Amniotic stem cell (primary cell): ENCODE results near the gene CTDSPL.
"Not testable (repeated sequence)": the region's sequence is repeated elsewhere in the genome, so short reads cannot be mapped to it uniquely, and the experiment has no call there.

Experiments
- DNase-seq: peaks from one replicate; lab custom pipeline; 2025; lab: John Stamatoyannopoulos, UW

The CTDSPL gene, protein sequence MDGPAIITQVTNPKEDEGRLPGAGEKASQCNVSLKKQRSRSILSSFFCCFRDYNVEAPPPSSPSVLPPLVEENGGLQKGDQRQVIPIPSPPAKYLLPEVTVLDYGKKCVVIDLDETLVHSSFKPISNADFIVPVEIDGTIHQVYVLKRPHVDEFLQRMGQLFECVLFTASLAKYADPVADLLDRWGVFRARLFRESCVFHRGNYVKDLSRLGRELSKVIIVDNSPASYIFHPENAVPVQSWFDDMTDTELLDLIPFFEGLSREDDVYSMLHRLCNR

GRCh38 chr3:37861620-37862041 is at the start of gene CTDSPL:
Gene CTDSPL (plus strand): TSS chr3:37861880. CDS start chr3:37862200, 320 bp downstream.
- no peak for DNase-seq

- DNase-seq, result no peak
Measured at GRCh38 chr3:37812499-37812896, 49.2 kb upstream of the CTDSPL start.

DNA sequence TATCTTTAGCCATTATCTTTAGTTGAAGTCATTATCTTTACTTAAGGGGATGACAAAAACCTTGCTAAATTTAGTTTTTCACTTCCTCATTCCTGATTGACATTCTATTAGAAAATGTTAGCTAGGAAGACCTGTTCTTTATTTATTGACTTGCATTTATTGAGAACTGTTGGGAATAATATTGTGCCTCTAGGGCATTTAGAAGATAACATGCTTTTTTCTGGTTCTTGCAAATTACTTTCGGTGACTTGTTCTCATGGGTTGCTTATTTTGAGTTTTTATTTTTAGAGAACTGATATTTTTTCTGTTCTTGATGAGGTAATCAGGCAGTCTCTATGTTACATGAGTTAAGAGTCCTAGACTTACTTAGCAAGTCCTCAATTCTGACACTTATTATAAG is 48.3 kb upstream of the CTDSPL start:
- DNase-seq, result no peak

- no peak for DNase-seq
Measured at GRCh38 chr3:37814547-37814946, 47.1 kb upstream of the CTDSPL start.

- not testable (repeated sequence) for DNase-seq
Measured at GRCh38 chr3:37815156-37815555, 46.5 kb upstream of the CTDSPL start.

DNA sequence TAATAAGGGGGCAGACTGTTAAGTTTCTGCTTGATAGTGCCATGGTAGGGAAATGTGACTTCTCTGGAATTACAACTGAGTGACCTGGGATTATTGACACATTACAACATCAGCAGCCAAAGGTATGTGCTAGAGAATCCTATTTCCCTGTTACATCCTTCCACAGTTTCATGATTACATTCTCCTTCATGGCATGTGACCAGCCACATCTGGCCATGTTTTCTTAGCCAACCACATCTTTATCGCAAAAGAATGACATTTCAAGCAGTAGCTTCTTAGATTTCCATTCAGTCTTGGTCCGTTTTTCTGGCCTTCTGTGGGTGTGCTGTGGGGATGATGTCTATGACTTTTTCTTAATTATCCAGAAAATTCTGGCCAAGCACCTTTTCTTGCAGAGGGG is 45.4 kb upstream of the CTDSPL start:
- DNase-seq, result no peak

DNA sequence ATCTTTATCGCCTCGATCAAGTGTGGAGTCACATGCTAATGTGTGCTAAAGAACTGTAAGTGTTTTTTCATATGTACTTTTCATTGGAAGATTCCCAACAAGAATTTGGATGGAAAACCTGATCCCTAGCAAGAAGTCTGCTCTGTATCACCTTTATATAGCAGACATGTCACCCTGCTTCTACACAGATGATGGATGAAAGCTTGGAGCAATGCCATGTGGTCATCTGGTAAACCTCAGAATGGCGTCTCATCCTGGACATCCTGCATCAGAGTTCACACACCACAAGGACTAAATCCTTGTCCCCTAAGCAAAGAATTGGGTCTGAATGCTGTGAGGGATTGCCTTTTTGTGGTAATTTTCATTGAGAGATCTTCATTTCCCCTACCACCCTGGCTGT is 42.1 kb upstream of the CTDSPL start:
- no peak for DNase-seq

DNA sequence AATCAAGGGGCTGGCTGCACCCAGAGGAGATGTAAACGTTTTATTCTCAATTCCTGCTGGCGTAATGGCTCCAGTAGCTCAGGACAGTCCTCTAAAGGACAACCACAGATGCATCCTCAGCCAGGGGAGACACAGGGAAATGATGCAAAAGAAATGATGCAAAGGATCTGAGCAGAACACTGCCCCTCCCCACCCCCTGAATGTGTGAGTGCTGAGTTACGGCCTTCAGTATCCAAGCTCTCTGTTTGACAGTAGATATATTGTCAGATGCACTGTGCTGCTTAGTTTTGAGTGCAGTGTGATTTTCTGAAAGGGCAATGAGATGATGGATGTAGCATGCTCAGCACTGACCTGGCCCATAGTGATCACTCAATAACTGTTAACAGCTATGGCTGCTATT is 41.4 kb upstream of the CTDSPL start:
- no peak for DNase-seq

DNA sequence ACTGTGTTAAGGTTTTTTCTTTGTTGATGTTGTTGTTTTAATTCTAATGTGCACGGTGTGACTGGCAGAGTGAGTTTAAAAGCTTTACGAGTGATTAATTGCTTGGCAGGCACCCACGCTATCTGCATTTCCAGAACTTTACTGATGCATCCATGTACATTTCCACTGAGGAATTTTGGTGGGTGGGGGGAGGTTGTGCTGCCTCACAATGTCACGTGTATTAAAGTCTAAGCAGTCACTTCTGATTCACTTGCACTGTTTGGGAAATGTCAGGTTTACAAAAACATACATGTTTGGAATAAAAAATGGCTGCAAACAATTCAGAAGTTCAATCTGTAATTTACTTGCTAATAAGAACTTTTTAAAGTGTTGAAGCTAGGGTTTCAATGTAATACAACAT is 38.5 kb upstream of the CTDSPL start:
- no peak for DNase-seq

DNA sequence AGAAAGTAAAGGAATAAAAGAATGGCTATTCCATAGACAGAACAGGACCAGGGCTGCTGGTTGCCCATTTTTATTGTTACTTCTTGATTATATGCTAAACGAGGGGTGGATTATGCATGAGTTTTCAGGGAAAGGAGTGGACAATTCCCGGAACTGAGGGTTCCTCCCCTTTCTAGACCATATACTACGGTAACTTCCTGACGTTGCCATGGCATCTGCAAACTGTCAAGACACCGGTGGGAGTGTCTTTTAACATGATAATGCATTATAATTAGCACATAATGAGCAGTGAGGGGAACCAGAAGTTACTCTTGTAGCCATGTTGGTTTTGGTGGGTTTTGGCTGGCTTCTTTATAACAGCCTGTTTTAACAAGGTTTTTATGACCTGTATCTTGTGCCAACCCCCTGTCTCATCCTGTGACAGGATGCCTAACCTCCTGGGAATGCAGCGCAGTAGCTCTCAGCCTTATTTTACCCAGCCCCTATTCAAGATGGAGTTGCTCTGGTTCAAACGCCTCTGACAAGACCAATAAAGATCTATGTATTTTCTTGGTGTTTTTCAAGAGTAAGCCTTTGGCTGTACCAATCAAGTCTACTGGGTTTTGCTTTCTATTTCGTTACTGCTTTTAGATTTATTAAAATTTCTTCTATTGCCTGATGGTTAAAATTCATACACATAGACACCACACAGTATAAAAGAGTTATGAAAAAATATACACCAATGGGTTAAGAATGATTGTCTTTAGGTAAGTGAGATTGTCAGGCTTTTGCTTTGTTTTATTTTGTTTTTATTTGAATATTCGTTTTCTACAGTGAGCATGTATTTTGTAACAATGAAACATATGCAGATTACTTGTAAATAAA is 37.4 kb upstream of the CTDSPL start:
- DNase-seq, result no peak

- no peak for DNase-seq
Measured at GRCh38 chr3:37824954-37825328, 36.7 kb upstream of the CTDSPL start.

GRCh38 chr3:37825744-37826400 is 35.8 kb upstream of the CTDSPL start:
- DNase-seq, result no peak

DNA sequence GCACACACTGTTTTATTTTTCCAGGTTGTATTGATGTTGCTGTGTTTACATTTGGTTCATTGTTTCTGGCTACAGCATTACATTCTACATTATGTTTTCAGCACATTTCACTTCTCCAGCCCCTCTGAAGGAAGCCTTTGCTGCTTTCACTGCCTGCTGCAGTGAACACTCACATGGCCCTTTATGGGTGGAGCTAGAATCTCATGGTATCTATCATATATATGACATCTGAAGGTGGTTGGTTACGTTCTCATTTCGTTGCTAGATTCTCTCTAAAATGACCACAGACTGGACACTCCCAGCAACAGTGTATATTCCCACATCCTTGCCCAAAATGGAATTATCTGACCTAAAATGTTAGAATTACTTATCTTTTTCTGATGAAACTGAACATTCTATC is 35.2 kb upstream of the CTDSPL start:
- no peak for DNase-seq

- no peak for DNase-seq
Measured at GRCh38 chr3:37826933-37827332, 34.7 kb upstream of the CTDSPL start.

DNA sequence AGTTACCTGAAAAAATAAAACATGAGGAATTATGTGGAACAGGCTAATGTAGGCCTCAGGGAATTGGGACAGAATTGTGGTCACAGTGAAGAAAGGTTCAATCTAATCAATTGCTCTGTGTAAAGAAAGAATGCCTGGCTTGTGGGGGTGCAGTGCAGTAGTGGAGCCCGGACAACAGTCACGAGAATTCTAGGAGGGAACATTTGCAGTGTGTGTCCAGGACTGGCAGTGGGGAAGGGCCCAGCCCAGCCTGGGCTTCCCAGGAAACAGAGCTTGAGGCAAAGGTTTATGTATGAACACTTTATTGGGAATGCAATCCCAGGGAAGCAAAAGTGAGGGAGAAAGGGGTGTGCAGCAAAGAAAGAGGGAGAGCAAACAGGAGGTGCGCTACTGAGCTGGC is 29.2 kb upstream of the CTDSPL start:
- DNase-seq, result no peak

DNA sequence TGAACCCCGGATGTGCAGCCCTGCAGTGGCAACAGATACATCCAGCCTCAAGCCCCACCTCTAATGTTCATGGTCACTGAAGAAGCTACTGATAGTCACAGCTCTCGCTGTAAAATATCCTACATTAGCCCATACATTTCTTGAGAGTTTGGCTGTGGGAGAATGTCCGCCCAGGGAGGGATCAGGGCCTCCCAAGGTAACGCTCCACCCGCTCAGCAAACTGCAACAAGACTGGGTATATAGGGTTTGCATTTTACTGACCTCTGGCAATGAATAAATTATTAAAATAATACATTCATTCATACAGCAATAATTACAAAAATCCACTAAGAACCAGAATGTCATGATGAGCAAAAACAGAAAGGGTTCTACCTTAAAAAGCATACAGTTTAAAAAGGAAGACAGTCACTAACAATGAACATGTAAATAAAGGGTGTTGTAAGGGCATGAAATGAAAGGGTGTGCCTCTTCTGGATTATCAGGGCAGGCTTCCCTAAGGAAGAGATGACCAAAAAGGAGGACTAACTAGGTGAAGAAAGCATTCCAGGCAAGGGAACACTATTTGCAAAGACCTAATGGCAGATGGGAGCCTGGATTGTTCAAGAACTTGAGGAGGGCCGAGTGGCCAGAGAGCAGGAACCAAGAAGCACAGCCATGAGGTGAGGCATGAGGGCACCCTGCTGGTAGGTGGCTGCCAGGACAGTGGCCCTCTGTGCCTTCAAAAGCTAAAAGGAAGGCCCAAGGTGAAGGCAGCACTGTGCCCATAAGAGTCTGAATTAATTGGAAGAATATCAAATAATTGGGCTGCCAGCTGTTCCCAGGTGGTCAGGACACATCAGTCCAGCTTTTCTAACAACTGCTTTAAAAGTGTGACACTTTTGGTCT is 28.1 kb upstream of the CTDSPL start:
- no peak for DNase-seq

DNA sequence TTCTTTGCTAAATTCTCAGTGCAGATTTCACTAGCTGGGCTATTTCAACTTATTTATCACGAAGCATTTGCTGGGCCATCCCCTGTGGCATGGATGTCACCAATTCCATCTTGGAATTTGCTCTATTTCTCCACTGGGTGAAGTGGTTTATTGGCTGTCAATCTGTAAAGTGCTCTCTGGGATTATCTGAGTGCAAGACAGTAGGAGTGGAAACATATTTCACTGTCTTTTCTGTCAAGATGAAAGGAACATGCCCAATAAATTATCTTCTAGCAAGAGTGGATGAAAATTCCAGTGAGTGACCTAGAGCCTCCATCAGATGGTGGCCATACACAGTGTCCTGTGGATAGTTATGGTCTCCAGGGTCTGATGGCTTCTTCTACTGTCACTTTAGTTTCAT is 25.1 kb upstream of the CTDSPL start:
- DNase-seq, result no peak

DNA sequence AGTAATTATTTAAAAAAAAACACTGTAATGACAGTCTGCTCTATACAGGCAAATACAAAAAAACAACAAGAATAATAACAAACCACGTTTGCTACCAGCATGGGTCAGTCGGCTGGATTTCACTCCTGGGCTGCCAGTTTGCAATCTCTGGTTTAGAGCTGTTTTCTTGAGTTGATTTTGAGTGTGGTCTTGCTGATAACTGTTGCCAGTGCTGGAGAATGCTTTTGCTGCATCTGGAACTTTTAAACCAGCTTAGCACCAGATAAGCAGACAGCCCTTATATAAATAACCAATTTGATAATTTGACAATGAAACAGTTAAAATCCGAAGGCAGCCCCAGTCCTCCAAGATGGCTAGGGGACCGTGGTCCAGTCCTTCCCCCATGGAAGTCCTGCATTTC is 14.0 kb upstream of the CTDSPL start:
- no peak for DNase-seq

GRCh38 chr3:37849146-37849923 is 12.3 kb upstream of the CTDSPL start:
- DNase-seq, result no peak

GRCh38 chr3:37852097-37852496 is 9.6 kb upstream of the CTDSPL start:
- no peak for DNase-seq

DNA sequence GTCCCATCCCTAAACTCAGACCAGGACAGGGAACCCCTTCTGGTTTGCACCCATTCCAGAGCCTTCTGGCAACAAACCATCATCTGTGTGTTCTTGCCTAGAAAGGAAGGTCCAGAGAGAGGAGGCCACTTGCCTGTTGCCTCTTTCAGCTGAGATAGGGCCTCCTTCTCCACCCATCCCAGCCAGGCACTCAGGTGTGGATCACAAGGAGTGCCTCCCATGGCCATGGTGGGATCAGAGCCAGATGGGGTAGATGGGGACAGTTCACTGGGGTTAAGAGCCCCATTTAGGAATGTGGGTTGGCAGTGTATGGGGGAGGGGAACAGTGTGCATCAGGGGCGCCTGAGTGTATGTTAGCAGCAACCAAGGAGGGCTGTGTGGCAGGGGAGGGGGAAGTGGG is 8.9 kb upstream of the CTDSPL start:
- no peak for DNase-seq
